Iris pigment epithelial cell (primary cell): Measurements from ENCODE around the gene NDUFA5.
A peak's percentile ranks its signal among the peaks of the same experiment; 100 is the strongest.

Source experiments
- DNase-seq: peaks from one replicate; pipeline ENCODE4 v3.0.0-alpha.2; 2011; ENCODE audit warnings: low read depth

Gene NDUFA5

DNA sequence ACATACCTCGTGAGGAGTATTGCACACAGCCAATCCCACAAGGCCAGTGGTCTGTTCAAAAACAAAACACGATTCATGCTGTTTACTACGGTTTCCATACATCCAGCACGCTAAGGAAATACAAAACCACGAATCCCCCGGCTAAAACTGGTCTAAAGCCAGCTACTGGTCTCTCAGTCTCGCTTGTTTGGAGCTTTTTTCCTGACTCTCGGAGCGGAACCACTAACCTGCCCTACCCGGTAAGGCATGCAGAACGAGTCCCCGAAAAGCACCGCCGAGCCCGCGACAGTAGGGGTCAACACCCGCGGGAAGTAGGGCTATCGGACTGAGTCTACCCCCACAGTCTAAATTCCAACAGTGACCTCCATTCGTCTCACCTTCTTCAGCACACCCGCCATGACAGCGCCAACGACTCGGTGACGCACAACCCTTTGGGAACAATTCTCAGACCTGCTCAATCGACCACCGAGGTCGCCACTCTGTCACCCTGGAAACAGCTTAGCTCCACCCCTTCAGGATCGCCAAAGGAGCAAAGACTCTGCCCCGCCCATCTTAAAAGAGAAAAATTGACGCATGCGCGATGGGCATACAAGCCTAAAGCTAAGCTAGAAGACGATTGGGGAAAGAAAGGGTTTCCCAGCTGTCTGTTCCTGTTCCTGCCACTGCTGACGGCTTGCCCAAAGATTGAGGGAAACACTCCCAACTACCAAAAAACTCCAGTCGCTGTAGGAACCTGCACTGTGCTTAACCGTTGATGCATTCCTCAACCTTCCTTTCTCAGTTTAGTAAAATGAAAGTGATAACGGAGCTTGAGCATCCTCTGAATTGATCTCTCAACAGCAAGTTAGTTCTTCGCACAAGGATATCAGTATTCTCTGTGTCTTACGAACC lies at the start of gene NDUFA5:
NDUFA5 (minus strand) TSS at position 421 of the 891 bp plus-strand sequence; CDS start at position 398, 23 bp downstream.
- peak; percentile 99 for DNase-seq

DNA sequence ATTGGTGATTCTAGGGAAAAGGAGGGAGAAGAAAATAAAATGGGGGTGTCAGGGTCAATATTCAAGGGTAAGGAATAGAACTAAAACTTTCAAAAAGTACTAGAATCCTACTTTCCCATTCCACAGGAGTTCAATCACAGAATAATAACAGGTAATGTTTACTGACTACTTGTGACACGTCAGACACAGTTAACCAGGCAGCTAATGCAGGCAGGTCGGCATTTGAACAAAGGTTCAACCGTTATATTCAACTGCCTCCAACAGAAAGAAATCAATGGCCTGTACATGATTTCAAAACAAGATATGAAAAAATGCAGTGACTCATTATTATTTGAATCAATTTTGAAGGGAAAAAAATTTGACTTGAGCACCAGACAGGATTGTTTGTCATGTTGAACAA lies 47.1 kb upstream of the NDUFA5 start:
- peak; percentile 25 for DNase-seq

DNA sequence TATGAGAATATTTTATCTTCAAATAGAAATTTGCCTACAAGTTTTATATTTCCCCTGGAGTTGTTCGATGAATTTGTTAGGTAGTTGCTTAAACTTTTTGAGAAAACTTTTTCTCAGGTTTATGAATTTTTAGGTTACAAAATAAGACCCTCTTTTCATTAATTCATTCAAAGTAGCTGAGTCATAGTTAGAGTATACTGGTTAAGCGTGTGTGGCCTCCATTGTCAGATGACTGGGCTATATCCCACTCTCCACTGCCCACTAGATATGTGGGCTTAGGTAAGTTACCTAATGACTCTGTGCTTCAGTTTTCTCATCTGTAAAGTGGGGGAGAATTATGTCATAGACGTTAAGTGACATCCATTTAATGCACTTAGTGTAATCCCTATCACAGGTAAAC lies 45.0 kb upstream of the NDUFA5 start:
- no peak for DNase-seq

DNA sequence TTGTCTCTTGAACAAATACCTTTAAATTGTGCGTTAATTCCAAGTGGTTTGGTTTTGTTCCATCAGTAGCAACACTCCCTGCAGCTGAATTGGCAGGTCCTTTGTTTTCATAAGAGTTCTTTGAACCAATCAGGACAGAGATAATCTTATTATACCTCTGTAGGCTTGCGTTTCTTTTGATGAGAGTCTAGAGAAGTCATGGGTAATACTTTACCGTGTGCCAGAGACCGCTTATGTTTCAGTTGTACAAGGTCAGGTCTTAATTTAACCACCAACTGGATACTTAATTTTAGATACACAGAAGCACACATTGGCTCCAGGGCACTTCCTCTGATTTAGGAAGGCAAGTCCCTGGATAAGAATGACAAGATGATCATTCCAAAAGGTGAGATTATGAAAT lies 43.9 kb upstream of the NDUFA5 start, which contains the start of gene ASB15:
ASB15 (plus strand) TSS at position 292 of the 400 bp plus-strand sequence. CDS start 12,682 bp downstream, outside the sequence.
- peak; percentile 3 for DNase-seq

DNA sequence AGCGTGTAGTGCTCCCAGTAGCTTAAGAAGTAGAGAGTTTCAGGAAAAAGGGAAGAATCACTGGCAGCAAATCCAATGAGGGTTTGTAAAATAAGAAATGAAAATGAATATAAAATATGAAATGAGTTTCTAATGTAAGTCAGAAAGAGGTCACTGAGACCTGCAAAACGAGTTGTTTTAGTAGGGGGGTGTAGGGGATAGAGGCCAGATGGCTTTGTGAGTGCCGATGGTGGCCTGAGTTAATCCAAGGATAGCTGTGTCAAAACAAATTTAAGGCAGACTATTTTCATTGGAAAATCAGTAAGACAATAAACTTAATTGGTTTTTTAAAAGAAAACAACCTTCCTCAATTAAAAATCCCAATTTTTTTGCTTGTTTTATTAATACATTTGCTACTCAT lies 43.3 kb upstream of the NDUFA5 start:
- no peak for DNase-seq

DNA sequence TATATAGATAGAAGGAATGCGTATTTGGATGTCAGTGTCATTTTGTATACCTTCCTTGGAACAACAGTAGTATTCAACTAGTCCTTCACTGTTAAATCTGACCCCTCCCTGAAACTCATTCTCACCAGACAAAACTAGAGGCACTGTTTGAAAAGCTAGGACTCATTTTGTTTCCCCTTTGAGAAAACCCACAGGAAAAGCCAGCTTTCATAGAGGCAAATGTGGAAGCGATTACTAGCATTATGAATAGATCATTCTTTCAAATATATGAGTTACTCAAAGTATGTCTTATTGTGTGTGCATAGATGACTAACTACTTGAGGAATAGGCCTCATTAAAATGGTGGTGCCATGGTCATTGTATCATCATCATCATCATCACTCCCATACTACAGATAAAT lies 42.1 kb upstream of the NDUFA5 start:
- no peak for DNase-seq

DNA sequence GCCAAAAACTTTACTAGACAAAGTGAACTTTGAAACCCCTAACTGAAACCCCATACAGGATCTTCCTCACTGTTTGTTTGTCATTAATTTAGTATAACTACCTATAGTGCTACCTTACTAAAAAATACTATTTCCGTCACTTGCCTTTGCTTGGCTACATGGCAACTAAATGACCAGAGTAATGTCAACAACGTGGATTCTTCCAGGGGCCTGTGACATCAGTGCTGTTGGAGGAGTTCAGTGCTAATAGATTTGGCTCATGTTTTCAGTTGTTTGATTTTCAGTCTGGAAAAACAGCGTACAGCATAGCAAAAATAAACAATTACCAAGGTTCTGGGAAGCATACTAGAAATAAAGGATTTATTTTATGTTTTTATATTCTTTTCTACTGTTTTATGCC lies 41.0 kb upstream of the NDUFA5 start:
- DNase-seq: no peak

DNA sequence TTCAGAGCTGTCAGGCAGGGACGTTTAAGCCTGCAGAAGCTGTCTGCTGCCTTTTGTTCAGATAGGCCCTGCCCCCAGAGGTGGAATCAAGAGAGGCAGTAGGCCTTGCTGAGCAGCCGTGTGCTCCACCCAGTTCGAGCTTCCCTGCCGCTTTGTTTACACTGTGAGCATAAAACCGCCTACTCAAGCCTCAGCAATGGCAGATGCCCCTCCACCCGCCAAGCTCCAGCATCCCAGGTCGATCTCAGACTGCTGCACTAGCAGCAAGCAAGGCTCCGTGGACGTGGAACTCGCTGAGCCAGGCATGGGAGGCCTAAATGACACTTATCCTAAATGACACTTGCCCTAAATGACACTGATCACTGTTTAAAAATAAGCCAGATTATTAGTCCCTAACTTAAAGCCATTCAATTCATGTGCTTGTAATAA lies 37.2 kb upstream of the NDUFA5 start:
- DNase-seq: no peak

DNA sequence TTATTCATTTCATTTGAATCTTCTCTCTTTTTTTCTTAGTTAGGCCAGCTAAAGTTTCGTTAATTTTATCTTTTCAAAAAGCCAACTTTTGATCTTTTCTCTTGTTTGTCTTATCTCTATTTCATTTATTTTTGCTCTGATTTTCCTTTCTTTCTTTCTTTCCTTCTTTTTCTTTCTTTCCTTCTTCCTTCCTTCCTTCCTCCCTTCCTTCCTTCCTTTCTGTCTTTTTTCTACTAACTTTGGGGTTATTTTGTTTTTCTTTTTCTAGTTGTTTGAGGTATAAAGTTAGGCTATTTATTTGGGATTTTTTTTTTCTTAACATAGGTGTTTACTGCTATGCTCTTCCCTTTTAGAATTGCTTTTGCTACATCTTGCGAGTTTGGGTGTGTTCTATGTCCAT lies 30.8 kb upstream of the NDUFA5 start:
- DNase-seq: no peak

DNA sequence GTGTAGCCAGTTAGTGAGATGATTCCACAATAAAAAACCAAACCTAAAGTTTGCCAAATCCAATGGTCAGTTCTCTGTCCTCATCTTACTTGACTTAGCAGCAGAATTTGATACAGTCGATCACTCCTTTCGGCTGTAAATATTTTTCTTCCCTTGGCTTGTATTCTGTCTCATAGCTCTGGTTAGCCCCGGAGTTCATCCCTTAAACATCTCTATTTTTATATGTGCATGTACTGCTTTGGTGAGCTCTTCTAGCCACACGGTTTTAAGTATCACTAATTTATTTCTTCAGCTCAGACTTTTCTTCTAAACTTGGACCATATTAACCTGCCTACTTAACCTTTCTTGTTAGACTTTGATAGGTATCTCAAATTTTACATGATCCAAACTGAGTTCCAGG lies 26.2 kb upstream of the NDUFA5 start:
- no peak for DNase-seq

DNA sequence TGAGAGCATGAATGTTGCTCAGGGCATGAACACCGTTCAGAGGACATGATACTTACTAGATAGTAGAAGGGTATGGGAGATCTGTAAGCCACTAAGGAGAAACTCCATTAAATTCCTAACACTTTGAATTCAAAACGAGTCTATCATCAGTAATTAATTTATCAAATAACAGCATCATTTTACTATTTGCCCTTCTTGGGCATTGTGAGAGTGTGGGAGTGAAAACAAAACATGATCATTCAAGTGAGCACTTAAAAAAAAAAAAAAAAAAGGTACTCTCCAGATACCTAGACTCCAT lies 23.5 kb upstream of the NDUFA5 start:
- no peak for DNase-seq

DNA sequence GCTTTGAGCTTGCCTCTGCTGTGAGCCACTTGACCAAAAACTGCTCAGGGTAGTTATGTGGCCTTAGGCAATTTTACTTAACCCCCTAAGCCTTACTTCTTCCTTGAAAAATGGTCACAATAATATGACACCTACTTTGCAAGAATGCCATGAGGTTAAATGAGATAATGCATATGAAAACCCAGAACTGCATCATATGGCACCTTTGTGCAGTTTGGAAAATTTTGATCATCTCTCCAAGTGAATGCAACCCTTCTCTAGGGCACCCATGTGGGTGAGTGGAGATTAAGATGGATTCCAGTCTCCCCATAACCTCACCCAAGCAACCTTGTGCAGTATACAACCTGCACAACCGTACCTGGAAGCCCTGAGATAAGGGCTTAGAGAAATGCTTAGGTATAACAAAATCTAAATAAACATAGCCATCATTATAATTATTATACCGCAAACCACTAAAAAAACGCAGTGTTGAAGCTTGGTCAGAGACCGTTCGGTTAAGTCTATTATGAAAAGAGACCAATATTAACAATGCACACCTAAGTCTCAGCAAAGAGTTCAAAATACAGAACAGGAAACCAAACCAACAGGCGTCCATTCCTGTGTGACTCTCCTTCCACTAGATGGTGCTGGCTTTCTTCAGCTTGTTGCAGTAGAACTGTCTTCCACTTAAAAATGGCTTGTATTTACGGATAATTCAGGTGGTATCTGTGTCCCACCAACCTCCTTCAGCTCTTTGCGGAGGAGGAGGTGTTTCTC lies 23.0 kb upstream of the NDUFA5 start:
- peak; percentile 65 for DNase-seq

DNA sequence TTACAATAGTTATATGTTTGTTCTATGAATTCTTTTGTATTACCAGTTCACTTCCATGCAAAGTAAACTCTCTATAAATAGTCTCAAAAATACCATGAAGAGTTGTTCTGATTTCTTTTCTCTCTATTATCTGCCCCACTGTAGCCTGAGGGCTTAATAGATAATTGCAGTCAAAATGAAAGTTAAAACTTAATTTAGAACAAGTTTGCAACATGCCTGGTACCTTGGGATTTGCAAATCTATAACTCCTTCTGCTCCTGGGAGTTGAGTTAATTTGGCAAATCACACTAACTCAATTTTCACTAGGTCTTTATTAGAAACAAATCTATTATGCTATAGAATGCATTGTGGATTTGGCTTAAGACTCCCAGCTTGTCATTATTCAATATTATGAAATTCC lies 21.8 kb upstream of the NDUFA5 start:
- DNase-seq: no peak

DNA sequence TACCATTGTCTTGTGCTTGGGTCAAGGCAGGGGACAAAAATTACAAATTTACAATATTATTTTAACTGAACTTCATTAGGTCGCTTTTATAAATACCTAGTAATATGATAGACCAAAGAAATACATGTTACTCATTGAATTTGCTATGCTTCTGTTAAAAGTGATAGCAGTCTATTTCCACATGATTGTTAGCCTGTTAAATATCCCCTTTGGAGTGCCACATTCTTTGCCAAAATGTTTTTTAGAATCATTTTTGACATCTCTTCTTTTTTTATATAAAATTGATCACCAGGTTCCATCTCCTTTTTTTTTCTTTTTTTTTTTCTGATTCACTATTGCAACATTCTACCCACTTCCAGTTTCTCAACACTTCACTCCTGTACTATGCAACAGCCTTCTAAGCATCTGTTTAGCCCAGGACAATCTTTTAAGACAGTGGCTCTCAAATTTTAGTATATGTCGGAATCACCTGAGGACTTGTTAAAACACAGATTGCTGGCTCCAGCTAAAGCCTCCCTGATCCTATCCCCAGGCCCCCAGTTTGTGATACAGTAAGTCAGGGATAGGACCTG lies 16.4 kb upstream of the NDUFA5 start:
- DNase-seq: peak; percentile 27

DNA sequence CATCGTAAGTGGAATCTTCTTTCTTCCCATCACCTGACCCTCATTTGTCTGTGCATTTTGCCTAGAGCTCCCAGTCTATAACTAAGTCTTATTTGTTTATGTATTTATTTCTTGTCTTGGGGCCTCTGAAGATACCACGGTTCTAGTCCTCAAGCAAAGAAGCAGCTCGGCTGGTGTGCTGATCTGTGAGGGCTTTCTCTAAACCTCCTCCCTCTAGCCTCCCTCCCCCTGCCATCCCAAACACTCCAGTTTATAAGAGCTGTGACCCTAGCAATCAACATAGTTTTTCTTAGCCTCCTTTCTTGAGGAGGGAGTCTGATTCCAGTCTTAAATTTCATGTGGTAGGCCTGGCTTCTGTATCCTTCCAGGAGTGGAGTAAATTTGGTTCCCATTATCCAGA lies 15.7 kb upstream of the NDUFA5 start:
- no peak for DNase-seq

DNA sequence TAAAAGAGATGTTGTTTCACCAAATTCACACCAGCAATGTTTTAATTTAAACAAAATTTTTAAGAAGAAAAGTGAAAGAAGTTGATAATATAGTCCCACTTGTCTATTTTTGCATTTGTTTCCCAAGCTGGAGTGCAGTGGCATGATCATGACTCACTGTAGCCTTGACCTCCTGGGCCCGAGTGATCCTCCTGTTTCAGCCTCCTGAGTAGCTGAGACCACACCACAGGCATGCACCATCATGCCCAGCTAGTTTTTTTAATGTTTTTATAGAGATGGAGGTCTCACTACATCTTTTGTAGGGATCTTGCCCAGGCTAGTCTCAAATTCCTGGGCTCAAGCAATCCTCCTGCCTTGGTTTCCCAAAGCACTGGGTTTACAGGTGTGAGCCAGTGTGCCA lies 14.1 kb upstream of the NDUFA5 start:
- DNase-seq: peak; percentile 61

DNA sequence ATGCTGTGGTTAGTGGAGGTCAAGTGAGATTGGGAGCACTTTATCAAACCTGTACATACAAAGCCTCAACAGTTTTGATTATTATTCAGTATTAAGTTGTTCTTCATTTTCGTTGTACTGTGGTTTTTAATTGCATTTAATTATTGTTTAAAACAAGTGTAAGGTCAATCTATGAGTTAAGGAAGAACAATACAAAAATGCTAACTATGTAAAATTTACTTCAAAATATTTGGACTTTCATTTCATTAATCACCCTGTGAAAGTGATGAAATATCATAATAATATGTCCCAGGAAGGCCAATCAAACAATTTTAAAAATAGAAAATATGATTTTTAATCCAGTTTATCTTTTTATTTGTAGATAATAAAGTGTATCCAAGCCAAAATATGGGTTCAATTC lies 13.6 kb upstream of the NDUFA5 start:
- DNase-seq: no peak

DNA sequence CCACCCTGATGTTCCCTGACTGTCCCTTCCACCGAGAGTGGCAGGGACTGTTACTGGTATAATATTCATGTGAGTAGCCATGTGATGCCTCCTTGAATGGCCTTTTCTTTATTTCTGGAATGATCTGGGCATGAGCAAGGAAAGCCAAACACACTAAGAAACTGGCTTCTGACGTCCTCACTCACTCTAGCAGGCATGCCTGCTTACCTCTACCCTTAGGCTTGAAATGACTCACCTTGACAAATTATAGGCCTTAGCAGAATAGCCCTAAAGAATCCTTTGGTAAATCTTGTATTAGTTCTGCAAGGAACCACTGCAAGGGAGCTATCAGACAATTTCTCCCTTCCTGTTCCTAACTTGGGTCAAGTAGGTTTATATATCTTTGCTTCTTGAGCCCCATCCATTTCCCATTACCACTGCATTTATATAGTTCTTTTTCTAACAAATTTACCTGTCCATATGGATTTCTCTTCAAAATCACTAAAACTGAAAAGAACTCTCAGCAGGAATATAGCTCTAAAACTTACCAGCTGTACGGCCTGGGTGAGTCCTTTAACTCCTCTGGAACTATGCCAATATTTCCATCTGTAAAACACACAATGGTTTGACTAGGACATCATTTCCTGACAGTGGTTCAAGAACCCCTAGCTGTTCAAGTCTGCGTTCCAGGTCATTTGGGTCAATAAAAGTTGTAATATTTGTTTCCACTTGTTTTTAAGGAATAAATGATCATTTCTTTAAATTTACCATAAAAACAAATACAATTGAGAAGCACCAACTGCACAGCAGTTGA lies 13.0 kb upstream of the NDUFA5 start:
- peak; percentile 15 for DNase-seq

DNA sequence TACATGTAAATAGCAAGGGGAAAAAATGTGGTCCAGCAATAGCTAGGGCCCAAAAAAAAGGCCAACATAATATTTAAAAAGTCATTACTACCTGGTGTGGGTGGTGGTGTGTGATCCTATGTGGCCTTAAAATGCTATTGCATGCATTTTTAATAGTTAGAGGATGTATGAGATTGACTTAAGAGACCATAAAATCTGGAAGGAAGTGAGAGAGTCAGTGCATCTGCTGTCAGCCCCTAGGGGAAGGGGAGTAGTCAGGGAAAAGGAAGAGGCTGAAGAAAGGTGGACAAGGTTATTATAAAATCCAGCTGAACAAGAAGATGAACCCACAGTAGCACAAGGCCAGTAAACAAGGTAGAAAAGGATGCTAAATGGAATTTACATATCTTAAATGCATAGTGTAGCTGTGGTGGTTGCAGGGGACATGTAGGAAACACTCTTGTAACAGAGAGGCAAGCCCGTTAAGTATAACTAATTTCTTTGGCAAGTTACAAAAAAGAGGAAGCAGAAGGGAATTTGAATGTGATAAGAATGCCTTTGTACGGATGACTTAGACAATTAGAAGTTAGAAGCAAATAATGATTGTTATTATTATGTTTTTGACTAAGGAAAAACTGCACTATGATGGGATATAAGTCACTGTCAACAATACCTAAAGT lies 11.9 kb upstream of the NDUFA5 start:
- no peak for DNase-seq

DNA sequence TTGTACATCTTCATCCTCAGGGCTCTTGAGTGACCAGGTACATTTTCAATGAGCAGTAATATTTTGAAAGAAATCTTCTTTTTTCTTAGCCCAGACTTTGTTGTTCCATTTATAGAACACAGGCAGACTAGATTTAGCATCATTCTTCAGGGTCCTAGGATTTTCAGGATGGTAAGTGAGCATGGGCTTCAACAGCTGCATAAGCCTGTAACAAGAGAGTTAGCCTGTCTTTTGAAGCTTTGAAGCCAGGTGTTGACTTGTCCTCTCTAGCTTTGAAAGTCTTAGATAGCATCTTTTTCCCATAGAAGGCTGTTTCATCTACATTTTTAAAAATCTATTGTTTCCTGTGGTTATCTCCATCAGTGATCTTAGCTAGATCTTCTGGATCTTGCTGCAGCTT lies 4.5 kb upstream of the NDUFA5 start:
- DNase-seq: no peak

DNA sequence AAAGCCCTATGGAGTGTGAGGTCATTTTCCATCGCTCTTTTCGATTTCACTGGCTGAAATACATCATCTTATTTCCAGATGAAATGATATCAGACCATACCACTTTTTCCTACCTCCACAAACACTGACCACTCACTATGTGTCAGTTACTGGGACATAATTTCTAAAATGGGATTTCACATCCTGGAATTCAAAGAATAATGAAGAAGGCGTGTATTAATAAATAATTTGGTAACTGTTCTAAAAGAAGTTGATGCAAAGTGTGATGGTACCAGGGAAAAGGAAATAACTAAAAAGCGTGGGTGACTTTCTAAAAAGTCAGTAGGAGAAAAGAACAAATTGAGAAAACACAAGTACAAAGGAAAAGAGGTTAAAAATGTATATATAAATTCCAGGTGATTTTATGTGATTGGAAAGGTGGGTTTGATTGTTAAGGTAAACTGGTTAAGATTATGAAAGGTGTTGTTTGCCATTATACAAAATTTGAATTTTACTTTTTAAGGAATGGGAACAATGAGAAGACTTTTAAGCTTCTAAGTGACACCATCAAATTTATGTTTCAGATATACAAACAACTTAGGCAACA lies 764 bp upstream of the NDUFA5 start:
- no peak for DNase-seq
